IMR-90 (cell line): ENCODE measurements around the gene ARX. TPM values are rescaled to one million over a fixed set of nuclear protein-coding genes. Genes with fewer than 3 reads are reported as not detected.

Source experiments
- ATAC-seq: fragments of 200-7000 bp; cut with Tn5 transposase; 2 replicates; pipeline ENCODE4 v1.9.1; 2020; ENCODE audit warnings: low read depth, mild to moderate bottlenecking, moderate library complexity
- BruUV-seq: library from RNA; stranded (reverse); fragments of 400-500 nt; replicated peaks from 2 replicates; lab custom pipeline; 2021; lab: Mats Ljungman, UMichigan
- CTCF ChIA-PET: fragments of 300-600 bp; formaldehyde crosslinking; extraction: SDS; loops from one replicate; lab custom pipeline; 2021; ENCODE audit warnings: antibody characterized with exemption; lab: Yijun Ruan, JAX
- POLR2A ChIA-PET: fragments of 300-600 bp; sonication (Branson Sonifier 250); formaldehyde crosslinking; loops from one replicate; lab custom pipeline; 2022; ENCODE audit warnings: antibody characterized with exemption; ENCODE audit not compliant: unreplicated experiment; lab: Charles Lee
- DNase-seq: peaks from one replicate; pipeline ENCODE4 v3.0.0; 2013
- H2AFZ ChIP-seq: replicated peaks from 2 replicates; pipeline ENCODE3; 2013; ENCODE audit warnings: low read length, mild to moderate bottlenecking; ENCODE audit not compliant: poor library complexity
- H2AK5ac ChIP-seq: 2 replicates; pipeline ENCODE4 v1.6.1; 2013; ENCODE audit warnings: low read depth, low read length, inconsistent platforms
- H2AK9ac ChIP-seq: replicated peaks from 2 replicates; pipeline ENCODE3; 2013; ENCODE audit warnings: mild to moderate bottlenecking, low read depth, low read length, moderate library complexity; ENCODE audit not compliant: poor library complexity
- H2BK120ac ChIP-seq: 2 replicates; pipeline ENCODE4 v1.6.1; 2013; ENCODE audit warnings: low read depth, low read length, inconsistent platforms
- H2BK15ac ChIP-seq: 3 replicates; pipeline ENCODE4 v1.6.1; 2013; ENCODE audit warnings: low read depth, low read length, inconsistent platforms
- H2BK20ac ChIP-seq: 2 replicates; pipeline ENCODE4 v1.6.1; 2013; ENCODE audit warnings: low read depth, mild to moderate bottlenecking, inconsistent platforms, low read length, moderate library complexity
- H2BK5ac ChIP-seq: 2 replicates; pipeline ENCODE4 v1.6.1; 2013; ENCODE audit warnings: mild to moderate bottlenecking, low read depth, low read length, inconsistent platforms; ENCODE audit not compliant: poor library complexity, severe bottlenecking
- H3K14ac ChIP-seq: replicated peaks from 2 replicates; pipeline ENCODE4 v1.6.1; 2013; ENCODE audit warnings: low read depth, low read length, inconsistent platforms
- H3K18ac ChIP-seq: 2 replicates; pipeline ENCODE4 v1.6.1; 2013; ENCODE audit warnings: low read depth, low read length, control low read depth
- H3K23ac ChIP-seq: 2 replicates; pipeline ENCODE4 v1.6.1; 2013; ENCODE audit warnings: low read depth, low read length, inconsistent platforms
- H3K27ac ChIP-seq: 2 replicates; pipeline ENCODE4 v1.5.1; 2013; ENCODE audit warnings: mild to moderate bottlenecking, control low read depth, low read length; ENCODE audit not compliant: insufficient read depth
- H3K27me3 ChIP-seq: 2 replicates; pipeline ENCODE4 v1.6.1; 2013; ENCODE audit warnings: low read length; ENCODE audit not compliant: control insufficient read depth, insufficient read depth
- H3K36me3 ChIP-seq: 2 replicates; pipeline ENCODE4 v1.6.1; 2013; ENCODE audit warnings: low read length, mixed read lengths; ENCODE audit not compliant: control insufficient read depth, insufficient read depth
- H3K4ac ChIP-seq: 2 replicates; pipeline ENCODE4 v1.6.1; 2013; ENCODE audit warnings: low read depth, low read length, inconsistent platforms
- H3K4me1 ChIP-seq: 2 replicates; pipeline ENCODE4 v1.6.1; 2013; ENCODE audit warnings: low read length, mixed read lengths; ENCODE audit not compliant: control insufficient read depth, insufficient read depth
- H3K4me2 ChIP-seq: 2 replicates; pipeline ENCODE4 v1.6.1; 2013; ENCODE audit warnings: low read depth, mild to moderate bottlenecking, control low read depth, low read length, moderate library complexity
- H3K4me3 ChIP-seq: 2 replicates; pipeline ENCODE4 v1.5.1; 2013; ENCODE audit warnings: low read depth, mild to moderate bottlenecking, control low read depth, low read length, moderate library complexity; ENCODE audit not compliant: insufficient read depth
- H3K56ac ChIP-seq: 2 replicates; pipeline ENCODE4 v1.6.1; 2013; ENCODE audit warnings: low read length, inconsistent platforms; ENCODE audit not compliant: insufficient read depth; ENCODE audit errors: extremely low read depth
- H3K79me1 ChIP-seq, 2 experiments: 2 replicates each; pipeline ENCODE4 v1.6.1; 2013; ENCODE audit warnings: low read length in 2 of 2, inconsistent platforms in 1 of 2, low read depth in 1 of 2
- H3K9ac ChIP-seq: 2 replicates; pipeline ENCODE4 v1.6.1; 2013; ENCODE audit warnings: low read depth, low read length, control low read depth
- H3K9me1 ChIP-seq: 2 replicates; pipeline ENCODE4 v1.6.1; 2013; ENCODE audit warnings: low read length, inconsistent platforms; ENCODE audit not compliant: insufficient read depth
- H3K9me3 ChIP-seq: 2 replicates; pipeline ENCODE4 v1.6.1; 2013; ENCODE audit warnings: low read length; ENCODE audit not compliant: control insufficient read depth, insufficient read depth
- H4K20me1 ChIP-seq: 2 replicates; pipeline ENCODE4 v1.6.1; 2013; ENCODE audit warnings: low read length, inconsistent platforms; ENCODE audit not compliant: insufficient read depth
- H4K5ac ChIP-seq: 2 replicates; pipeline ENCODE4 v1.6.1; 2013; ENCODE audit warnings: mild to moderate bottlenecking, low read depth, low read length, control low read depth
- H4K8ac ChIP-seq, 2 experiments: 2 replicates each; pipeline ENCODE4 v1.6.1; 2013; ENCODE audit warnings: low read depth in 2 of 2, low read length in 2 of 2, control low read depth in 1 of 2, inconsistent platforms in 1 of 2
- H4K91ac ChIP-seq: 2 replicates; pipeline ENCODE4 v1.6.1; 2013; ENCODE audit warnings: low read depth, low read length, inconsistent platforms; ENCODE audit not compliant: insufficient read depth
- MAFK ChIP-seq: IDR thresholded peaks from 2 replicates; pipeline ENCODE4 v1.6.1; 2012; ENCODE audit warnings: low read depth, low read length, improper control_type of control experiment
- MXI1 ChIP-seq: IDR thresholded peaks from 2 replicates; pipeline ENCODE4 v1.6.1; 2012; ENCODE audit warnings: low read depth, mild to moderate bottlenecking, low read length, moderate library complexity, borderline replicate concordance
- WGBS, 2 experiments: methylation state at CpG; one replicate each; pipeline versions ENCODE4 v1.1.5 to v1.1.7; 2013; ENCODE audit warnings: missing lambda C conversion rate in 2 of 2; ENCODE audit not compliant: insufficient read length in 1 of 2; ENCODE audit errors: extremely low coverage in 2 of 2; 5-methylcytosine and 5-hydroxymethylcytosine counted together
- dilution Hi-C: fragments of 300-500 bp; cut with HindIII; formaldehyde crosslinking; loops from one replicate; pipeline ENCODE4 v1.14.3; 2018; ENCODE audit warnings: low sequenced_read_pairs; ENCODE audit not compliant: unreplicated experiment
- in situ Hi-C: fragments of 300-500 bp; cut with MboI; formaldehyde crosslinking; loops from 3 replicates; pipeline ENCODE4 v1.14.3; 2019; ENCODE audit warnings: low sequenced_read_pairs, inconsistent platforms, mixed read lengths
- intact Hi-C: fragments of 100-400 bp; cut with micrococcal nuclease; formaldehyde crosslinking; loops from 2 replicates; pipeline ENCODE4 v1.10.0; 2022
- polyA plus RNA-seq, 3 experiments: library from polyadenylated mRNA; depleted of rRNA; stranded (reverse); fragments of >200 nt; gene quantifications; 2 replicates each; pipeline ENCODE4 v1.2.3, GENCODE V29; 2012; ENCODE audit warnings: low replicate concordance in 1 of 3
- total RNA-seq: library from RNA; depleted of rRNA; stranded (reverse); fragments of >200 nt; gene quantifications from 2 replicates; pipeline ENCODE4 v1.2.3, GENCODE V29; 2012

ARX gene
- total and polyA plus RNA-seq, 2 of the 4 experiments (the other 2 are of a cell fraction), result not detected

GRCh38 chrX:24965372-24965771 is 50.4 kb downstream of the ARX start:
- H3K9me3 ChIP-seq, result no peaks in the 10 kb centered on the region
- in situ Hi-C loops, result no loop called here
- H3K27ac ChIP-seq, result no peak overlapping the region
- H3K14ac ChIP-seq, result no peak overlapping the region
- no peak overlapping the region for H4K8ac ChIP-seq
- dilution Hi-C loops, result no loop called here
- no peaks in the 10 kb centered on the region for H3K4me1 ChIP-seq
- H4K91ac ChIP-seq, result no peak overlapping the region
- H2AFZ ChIP-seq, result no peak overlapping the region
- H3K4me3 ChIP-seq, result no peak overlapping the region
- H2AK5ac ChIP-seq, result no peak overlapping the region
- BruUV-seq, result no TSS peak
- ATAC-seq (no peak), DNase-seq (no peak)
- H3K23ac ChIP-seq, result no peak overlapping the region
- H3K79me1 ChIP-seq, result no peaks in the 10 kb centered on the region
- no peak overlapping the region for H2BK120ac ChIP-seq
- H2BK20ac ChIP-seq, result no peak overlapping the region
- H3K9me1 ChIP-seq, result no peaks in the 10 kb centered on the region
- POLR2A ChIA-PET, result no interaction called here
- H3K36me3 ChIP-seq, result no peaks in the 10 kb centered on the region
- H3K4me2 ChIP-seq, result no peak overlapping the region
- H2BK5ac ChIP-seq, result no peak overlapping the region
- H4K5ac ChIP-seq, result no peak overlapping the region
- CTCF ChIA-PET, result no interaction called here
- TF ChIP-seq MAFK (no peak), MXI1 (no peak)
- no peak overlapping the region for H3K18ac ChIP-seq
- H3K56ac ChIP-seq, result no peak overlapping the region
- no peak overlapping the region for H3K9ac ChIP-seq
- no peak overlapping the region for H2BK15ac ChIP-seq
- no CpG with 5 or more reads among the region's 1 CpG for WGBS, 2 experiments
- no peaks in the 10 kb centered on the region for H3K27me3 ChIP-seq
- no peak overlapping the region for H2AK9ac ChIP-seq
- H4K20me1 ChIP-seq, result no peaks in the 10 kb centered on the region
- H3K4ac ChIP-seq, result no peak overlapping the region
- intact Hi-C loops, result no loop called here
